WTC11 (cell line): ENCODE results near the gene COL5A1. TPM values are rescaled to one million over a fixed set of nuclear protein-coding genes. Genes with fewer than 3 reads are reported as not detected.

Experiments used
- ATAC-seq: fragments of 200-7000 bp; cut with Tn5 transposase; 2 replicates; pipeline ENCODE4 v1.10.0; 2021; ENCODE audit warnings: mild to moderate bottlenecking, moderate library complexity
- CTCF ChIA-PET: fragments of 300-600 bp; sonication (Branson Sonifier 250); formaldehyde crosslinking; loops from one replicate; lab custom pipeline; 2021; ENCODE audit warnings: antibody characterized with exemption; lab: Charles Lee
- POLR2A ChIA-PET: fragments of 350-600 bp; sonication (Branson Sonifier 250); formaldehyde crosslinking; loops from one replicate; lab custom pipeline; 2021; ENCODE audit warnings: antibody characterized with exemption; lab: Charles Lee
- DNase-seq: peaks from one replicate; pipeline ENCODE4 v3.0.0; 2021; ENCODE audit warnings: low spot score
- H3K27ac Mint-ChIP-seq: 2 replicates; pipeline ENCODE4 v1.8.0; 2021; ENCODE audit warnings: mixed read lengths
- H3K27me3 Mint-ChIP-seq: 2 replicates; pipeline ENCODE4 v1.8.0; 2021; ENCODE audit warnings: low read depth, mild to moderate bottlenecking, moderate library complexity, mixed read lengths
- H3K36me3 Mint-ChIP-seq: 2 replicates; pipeline ENCODE4 v1.8.0; 2021; ENCODE audit warnings: mixed read lengths
- H3K4me1 Mint-ChIP-seq: 2 replicates; pipeline ENCODE4 v1.8.0; 2022; ENCODE audit warnings: mixed read lengths
- H3K4me3 Mint-ChIP-seq: 2 replicates; pipeline ENCODE4 v1.8.0; 2021; ENCODE audit warnings: mild to moderate bottlenecking, moderate library complexity, mixed read lengths
- H3K9me3 Mint-ChIP-seq: 2 replicates; pipeline ENCODE4 v1.8.0; 2021; ENCODE audit warnings: mixed read lengths
- AFF4 ChIP-seq: sonication (generic); formaldehyde crosslinking; IDR thresholded peaks from 2 replicates; pipeline ENCODE4 v1.8.1; 2023; ENCODE audit warnings: mild to moderate bottlenecking, missing genetic modification reagents, borderline replicate concordance
- CBFB ChIP-seq: sonication (generic); formaldehyde crosslinking; IDR thresholded peaks from 2 replicates; pipeline ENCODE4 v1.8.1; 2022; ENCODE audit warnings: mild to moderate bottlenecking, low read depth, missing genetic modification reagents
- EMX1 ChIP-seq: fragments of 250-450 bp; sonication (Bioruptor Pico); IDR thresholded peaks from 2 replicates; pipeline ENCODE4 v1.8.0; 2021; ENCODE audit warnings: mild to moderate bottlenecking
- FOXP4 ChIP-seq: sonication (generic); formaldehyde crosslinking; IDR thresholded peaks from 2 replicates; pipeline ENCODE4 v1.8.0; 2022; ENCODE audit warnings: mild to moderate bottlenecking, missing genetic modification reagents
- GTF2I ChIP-seq: fragments of 250-450 bp; sonication (Bioruptor Pico); conservative IDR thresholded peaks from 2 replicates; pipeline ENCODE4 v1.4.0; 2021; ENCODE audit warnings: mild to moderate bottlenecking
- HMGA2 ChIP-seq: fragments of 250-450 bp; sonication (Bioruptor Pico); IDR thresholded peaks from 2 replicates; pipeline ENCODE4 v1.4.0; 2021; ENCODE audit warnings: mild to moderate bottlenecking, moderate library complexity
- MYBL2 ChIP-seq: sonication (generic); formaldehyde crosslinking; IDR thresholded peaks from 2 replicates; pipeline ENCODE4 v1.8.1; 2023; ENCODE audit warnings: mild to moderate bottlenecking, moderate library complexity, missing genetic modification reagents
- NFYB ChIP-seq: sonication (generic); formaldehyde crosslinking; conservative IDR thresholded peaks from 2 replicates; pipeline ENCODE4 v1.8.0; 2022; ENCODE audit warnings: low read depth, missing genetic modification reagents
- PRDM15 ChIP-seq: sonication (generic); formaldehyde crosslinking; IDR thresholded peaks from 2 replicates; pipeline ENCODE4 v1.8.0; 2022; ENCODE audit warnings: missing genetic modification reagents
- PREB ChIP-seq: sonication (generic); formaldehyde crosslinking; IDR thresholded peaks from 2 replicates; pipeline ENCODE4 v1.8.1; 2022; ENCODE audit warnings: mild to moderate bottlenecking, missing genetic modification reagents, moderate library complexity, borderline replicate concordance
- SMAD3 ChIP-seq: sonication (generic); formaldehyde crosslinking; IDR thresholded peaks from 2 replicates; pipeline ENCODE4 v1.8.0; 2022; ENCODE audit warnings: missing genetic modification reagents, mild to moderate bottlenecking, borderline replicate concordance
- STAT6 ChIP-seq: sonication (generic); formaldehyde crosslinking; conservative IDR thresholded peaks from 2 replicates; pipeline ENCODE4 v1.8.1; 2023; ENCODE audit warnings: mild to moderate bottlenecking, low read depth, missing genetic modification reagents, moderate library complexity
- ZNF138 ChIP-seq: sonication (generic); formaldehyde crosslinking; conservative IDR thresholded peaks from 2 replicates; pipeline ENCODE4 v1.8.1; 2022; ENCODE audit warnings: mild to moderate bottlenecking, moderate library complexity, missing genetic modification reagents
- ZNF317 ChIP-seq: sonication (generic); formaldehyde crosslinking; IDR thresholded peaks from 2 replicates; pipeline ENCODE4 v1.8.1; 2023; ENCODE audit warnings: low read depth, mild to moderate bottlenecking, moderate library complexity, missing genetic modification reagents, borderline replicate concordance
- total RNA-seq: library from RNA; stranded (reverse); gene quantifications from 3 replicates; pipeline ENCODE4 v1.2.3, GENCODE V29; 2021
- TF ChIP-seq, protein P1 (sequence below): sonication (generic); formaldehyde crosslinking; IDR thresholded peaks from 2 replicates; pipeline ENCODE4 v1.8.1; 2023; ENCODE audit warnings: mild to moderate bottlenecking, missing genetic modification reagents, moderate library complexity
- TF ChIP-seq, protein P2 (sequence below): sonication (generic); formaldehyde crosslinking; IDR thresholded peaks from 2 replicates; pipeline ENCODE4 v1.8.0; 2023; ENCODE audit warnings: mild to moderate bottlenecking, missing genetic modification reagents

Gene COL5A1
- total RNA-seq, 1 experiment from 2014 or later = 13.5 TPM

- TF ChIP-seq STAT6 (CRISPR knock-in tag) = no peak
- TF ChIP-seq PRDM15 (CRISPR knock-in tag) = no peak
- no peak for TF ChIP-seq FOXP4 (CRISPR knock-in tag)
- no peak for TF ChIP-seq SMAD3 (CRISPR knock-in tag)
- TF ChIP-seq MYBL2 (CRISPR knock-in tag) = no peak
- TF ChIP-seq, protein P1, sequence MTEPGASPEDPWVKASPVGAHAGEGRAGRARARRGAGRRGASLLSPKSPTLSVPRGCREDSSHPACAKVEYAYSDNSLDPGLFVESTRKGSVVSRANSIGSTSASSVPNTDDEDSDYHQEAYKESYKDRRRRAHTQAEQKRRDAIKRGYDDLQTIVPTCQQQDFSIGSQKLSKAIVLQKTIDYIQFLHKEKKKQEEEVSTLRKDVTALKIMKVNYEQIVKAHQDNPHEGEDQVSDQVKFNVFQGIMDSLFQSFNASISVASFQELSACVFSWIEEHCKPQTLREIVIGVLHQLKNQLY (CRISPR knock-in tag) = no peak
- TF ChIP-seq CBFB (CRISPR knock-in tag) = no peak
Measured at GRCh38 chr9:134839455-134840125, 198.0 kb downstream of the COL5A1 start (continued).

DNA sequence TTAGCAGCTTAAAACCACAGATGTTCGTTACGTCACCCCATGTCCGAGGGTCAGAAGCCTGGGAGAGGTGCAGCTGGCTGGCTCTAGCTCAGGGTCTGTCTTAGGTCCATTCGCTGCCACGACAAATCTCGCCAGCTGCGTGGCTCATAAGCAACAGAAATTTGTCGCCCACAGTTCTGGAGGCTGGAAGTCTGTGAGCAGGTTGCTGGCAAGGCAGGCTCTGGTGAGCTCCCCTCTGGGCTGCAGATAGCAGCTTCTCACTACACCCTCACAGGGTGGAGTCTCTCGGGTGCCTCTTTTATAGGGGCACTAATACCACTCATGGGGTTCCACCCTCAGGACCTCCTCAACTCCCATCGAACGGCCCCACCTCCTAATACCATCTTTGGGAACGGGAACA is 198.9 kb downstream of the COL5A1 start:
- Mint-ChIP-seq H3K27me3 (no peaks in the 10 kb centered on the region), H3K36me3 (no peaks in the 10 kb centered on the region), H3K4me3 (no peak overlapping the region), H3K4me1 (no peaks in the 10 kb centered on the region), H3K9me3 (no peaks in the 10 kb centered on the region), H3K27ac (no peak overlapping the region)
- POLR2A ChIA-PET = no interaction called here
- CTCF ChIA-PET = interaction anchor here (0.7 to 2.4 kb wide), 3 partner anchors 15 to 104 kb away, joined by 3 to 10 read pairs (median 6); no protein-coding TSS in a partner anchor
- ATAC-seq = no peak
- TF ChIP-seq NFYB (CRISPR knock-in tag) (no peak), AFF4 (CRISPR knock-in tag) (no peak), GTF2I (no peak), PREB (CRISPR knock-in tag) (no peak), ZNF317 (CRISPR knock-in tag) (no peak), HMGA2 (CRISPR knock-in tag) (no peak), ZNF138 (CRISPR knock-in tag) (no peak), EMX1 (CRISPR knock-in tag) (no peak)
- TF ChIP-seq, protein P2, sequence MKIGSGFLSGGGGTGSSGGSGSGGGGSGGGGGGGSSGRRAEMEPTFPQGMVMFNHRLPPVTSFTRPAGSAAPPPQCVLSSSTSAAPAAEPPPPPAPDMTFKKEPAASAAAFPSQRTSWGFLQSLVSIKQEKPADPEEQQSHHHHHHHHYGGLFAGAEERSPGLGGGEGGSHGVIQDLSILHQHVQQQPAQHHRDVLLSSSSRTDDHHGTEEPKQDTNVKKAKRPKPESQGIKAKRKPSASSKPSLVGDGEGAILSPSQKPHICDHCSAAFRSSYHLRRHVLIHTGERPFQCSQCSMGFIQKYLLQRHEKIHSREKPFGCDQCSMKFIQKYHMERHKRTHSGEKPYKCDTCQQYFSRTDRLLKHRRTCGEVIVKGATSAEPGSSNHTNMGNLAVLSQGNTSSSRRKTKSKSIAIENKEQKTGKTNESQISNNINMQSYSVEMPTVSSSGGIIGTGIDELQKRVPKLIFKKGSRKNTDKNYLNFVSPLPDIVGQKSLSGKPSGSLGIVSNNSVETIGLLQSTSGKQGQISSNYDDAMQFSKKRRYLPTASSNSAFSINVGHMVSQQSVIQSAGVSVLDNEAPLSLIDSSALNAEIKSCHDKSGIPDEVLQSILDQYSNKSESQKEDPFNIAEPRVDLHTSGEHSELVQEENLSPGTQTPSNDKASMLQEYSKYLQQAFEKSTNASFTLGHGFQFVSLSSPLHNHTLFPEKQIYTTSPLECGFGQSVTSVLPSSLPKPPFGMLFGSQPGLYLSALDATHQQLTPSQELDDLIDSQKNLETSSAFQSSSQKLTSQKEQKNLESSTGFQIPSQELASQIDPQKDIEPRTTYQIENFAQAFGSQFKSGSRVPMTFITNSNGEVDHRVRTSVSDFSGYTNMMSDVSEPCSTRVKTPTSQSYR = no peak
- TF ChIP-seq, all 79 proteins: peak for 0
- no peak for DNase-seq
